ENCODE results near the gene CIB2. TPM values are rescaled to one million over a fixed set of nuclear protein-coding genes. Genes with fewer than 3 reads are reported as not detected.

Gene CIB2
- total RNA-seq, 1 experiment from 2014 or later: 6.2 TPM

- no peak for DNase-seq (ENCODE audit: extremely low read depth, low read depth)
Observed at GRCh38 chr15:78110096-78110495, 21.1 kb downstream of the CIB2 start.

GRCh38 chr15:78109156-78109555 is 22.1 kb downstream of the CIB2 start:
- DNase-seq (ENCODE audit: extremely low read depth, low read depth): no peak

GRCh38 chr15:78108300-78109084 is 22.8 kb downstream of the CIB2 start:
- peak; percentile 82 for DNase-seq (ENCODE audit: extremely low read depth, low read depth)

GRCh38 chr15:78107471-78107870 is 23.8 kb downstream of the CIB2 start:
- DNase-seq (ENCODE audit: extremely low read depth, low read depth): no peak

GRCh38 chr15:78105476-78106241 is 25.6 kb downstream of the CIB2 start:
- DNase-seq (ENCODE audit: extremely low read depth, low read depth): no peak

GRCh38 chr15:78104566-78105475 is 26.4 kb downstream of the CIB2 start:
- no peak for DNase-seq (ENCODE audit: extremely low read depth, low read depth)

- DNase-seq (ENCODE audit: extremely low read depth, low read depth): no peak
Observed at GRCh38 chr15:78104119-78104479, 27.1 kb downstream of the CIB2 start.

GRCh38 chr15:78103406-78104118 is 27.7 kb downstream of the CIB2 start:
- no peak for DNase-seq (ENCODE audit: extremely low read depth, low read depth)

- DNase-seq (ENCODE audit: extremely low read depth, low read depth): no peak
Observed at GRCh38 chr15:78102741-78103140, 28.5 kb downstream of the CIB2 start.

- no peak for DNase-seq (ENCODE audit: extremely low read depth, low read depth)
Observed at GRCh38 chr15:78102211-78102610, 29.0 kb downstream of the CIB2 start.

GRCh38 chr15:78101423-78102105 is 29.7 kb downstream of the CIB2 start:
- DNase-seq (ENCODE audit: extremely low read depth, low read depth): no peak

- DNase-seq (ENCODE audit: extremely low read depth, low read depth): no peak
Observed at GRCh38 chr15:78100886-78101285, 30.4 kb downstream of the CIB2 start.

- no peak for DNase-seq (ENCODE audit: extremely low read depth, low read depth)
Observed at GRCh38 chr15:78098131-78098755, 33.0 kb downstream of the CIB2 start.

GRCh38 chr15:78097667-78098066 is 33.6 kb downstream of the CIB2 start:
- DNase-seq (ENCODE audit: extremely low read depth, low read depth): no peak

- DNase-seq (ENCODE audit: extremely low read depth, low read depth): no peak
Observed at GRCh38 chr15:78093242-78094020, 37.8 kb downstream of the CIB2 start.

GRCh38 chr15:78092261-78093041 is 38.8 kb downstream of the CIB2 start, which contains the start of gene SH2D7:
Gene SH2D7 (plus strand): TSS chr15:78092561. CDS start chr15:78092585, 24 bp downstream.
- DNase-seq (ENCODE audit: extremely low read depth, low read depth): no peak

GRCh38 chr15:78090422-78091063 is 40.7 kb downstream of the CIB2 start:
- DNase-seq (ENCODE audit: extremely low read depth, low read depth): no peak

All from NCI-H460 (cell line).